ENCODE measurements around the gene NPAS3. TPM values are rescaled to one million over a fixed set of nuclear protein-coding genes. Genes with fewer than 3 reads are reported as not detected.

The NPAS3 gene
- total RNA-seq, 1 donor from 2014 or later = 5.2 TPM

DNA sequence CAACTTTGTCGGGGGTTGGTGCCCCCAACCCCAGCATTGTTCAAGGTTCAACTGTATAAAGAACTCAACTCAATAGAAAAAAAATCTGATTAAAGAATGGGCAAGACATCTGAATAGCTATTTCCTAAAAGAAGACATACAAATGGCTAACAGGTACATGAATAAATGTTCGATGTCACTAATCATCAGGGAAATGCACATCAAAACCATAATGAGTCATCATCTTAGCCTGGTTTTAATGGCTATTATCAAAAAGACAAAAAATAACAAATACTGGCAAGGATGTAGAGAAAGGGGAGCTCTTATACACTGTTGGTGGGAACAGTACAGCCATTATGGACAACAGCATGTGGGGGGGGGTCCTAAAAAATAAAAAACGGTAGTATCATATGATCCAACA is 28.7 kb downstream of the NPAS3 start:
- no peaks in the 10 kb centered on the region for H3K36me3 Mint-ChIP-seq
- H3K27me3 Mint-ChIP-seq (ENCODE audit: low read depth) = no peaks in the 10 kb centered on the region
- TF ChIP-seq, protein P1, sequence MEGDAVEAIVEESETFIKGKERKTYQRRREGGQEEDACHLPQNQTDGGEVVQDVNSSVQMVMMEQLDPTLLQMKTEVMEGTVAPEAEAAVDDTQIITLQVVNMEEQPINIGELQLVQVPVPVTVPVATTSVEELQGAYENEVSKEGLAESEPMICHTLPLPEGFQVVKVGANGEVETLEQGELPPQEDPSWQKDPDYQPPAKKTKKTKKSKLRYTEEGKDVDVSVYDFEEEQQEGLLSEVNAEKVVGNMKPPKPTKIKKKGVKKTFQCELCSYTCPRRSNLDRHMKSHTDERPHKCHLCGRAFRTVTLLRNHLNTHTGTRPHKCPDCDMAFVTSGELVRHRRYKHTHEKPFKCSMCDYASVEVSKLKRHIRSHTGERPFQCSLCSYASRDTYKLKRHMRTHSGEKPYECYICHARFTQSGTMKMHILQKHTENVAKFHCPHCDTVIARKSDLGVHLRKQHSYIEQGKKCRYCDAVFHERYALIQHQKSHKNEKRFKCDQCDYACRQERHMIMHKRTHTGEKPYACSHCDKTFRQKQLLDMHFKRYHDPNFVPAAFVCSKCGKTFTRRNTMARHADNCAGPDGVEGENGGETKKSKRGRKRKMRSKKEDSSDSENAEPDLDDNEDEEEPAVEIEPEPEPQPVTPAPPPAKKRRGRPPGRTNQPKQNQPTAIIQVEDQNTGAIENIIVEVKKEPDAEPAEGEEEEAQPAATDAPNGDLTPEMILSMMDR (IDR thresholded peaks at IDR 0.05; ENCODE audit: unreplicated experiment) = no peak
- peaks cover 6% of the 10 kb centered on the region for H3K4me1 Mint-ChIP-seq
- no peak for DNase-seq (ENCODE audit: low spot score in 2 of 2, unreplicated experiment in 2 of 2)
- H3K9me3 Mint-ChIP-seq = peaks cover 7% of the 10 kb centered on the region
- H3K27ac Mint-ChIP-seq = no peak overlapping the region
- no peak overlapping the region for H3K4me3 Mint-ChIP-seq

DNA sequence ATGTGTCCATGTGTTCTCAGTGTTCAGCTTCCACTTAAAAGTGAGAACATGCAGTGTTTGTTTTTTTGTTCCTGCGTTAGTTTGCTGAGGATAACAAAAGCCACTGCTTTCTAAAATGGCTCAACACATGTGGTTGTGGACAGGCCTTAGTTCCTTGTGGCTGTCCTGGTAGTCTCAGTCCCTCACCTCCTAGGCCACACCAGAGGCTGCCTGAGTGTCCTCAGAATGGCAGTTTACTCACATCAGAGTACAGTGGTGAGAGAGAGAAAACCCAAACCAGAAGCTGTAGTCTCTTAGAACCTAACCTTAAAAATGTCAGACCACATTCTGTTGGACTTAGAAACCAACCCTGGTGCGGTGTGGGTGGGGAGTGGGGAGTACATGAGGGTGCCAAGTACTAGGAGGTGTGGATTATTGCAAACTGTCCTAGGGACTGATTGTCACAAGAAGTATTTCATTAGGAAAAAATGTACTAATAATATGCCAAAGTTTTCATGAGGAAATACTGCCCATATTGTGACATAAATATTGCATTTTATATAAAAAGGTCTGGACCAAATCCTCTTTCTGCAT is 30.4 kb downstream of the NPAS3 start:
- no peak overlapping the region for H3K4me3 Mint-ChIP-seq
- H3K27ac Mint-ChIP-seq = no peak overlapping the region
- TF ChIP-seq, protein P1 (IDR thresholded peaks at IDR 0.05; ENCODE audit: unreplicated experiment) = no peak

DNA sequence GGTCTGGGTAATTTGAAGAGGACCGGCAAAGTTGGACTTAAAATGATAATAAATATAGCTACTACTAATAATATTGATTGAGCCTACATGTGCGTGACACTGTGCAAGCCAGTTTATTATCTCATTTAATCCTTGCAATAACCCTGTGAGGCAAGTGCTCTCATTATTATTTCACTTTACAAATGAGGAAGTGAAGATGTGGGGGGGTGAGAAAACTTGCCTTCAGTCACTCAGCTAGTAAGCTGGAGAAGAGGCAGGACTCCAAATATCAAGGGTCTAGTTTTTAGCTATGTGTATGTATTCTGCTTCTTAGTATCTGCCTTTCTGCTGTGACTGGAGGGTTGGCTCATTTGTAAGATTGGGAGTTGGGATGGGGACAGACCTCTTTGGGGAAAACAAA is 39.2 kb downstream of the NPAS3 start:
- no peak overlapping the region for H3K27ac Mint-ChIP-seq
- no peak overlapping the region for H3K4me3 Mint-ChIP-seq
- H3K27me3 Mint-ChIP-seq (ENCODE audit: low read depth) = no peaks in the 10 kb centered on the region
- TF ChIP-seq, protein P1 (IDR thresholded peaks at IDR 0.05; ENCODE audit: unreplicated experiment) = no peak
- H3K4me1 Mint-ChIP-seq = no peaks in the 10 kb centered on the region
- no peak for DNase-seq (ENCODE audit: low spot score in 2 of 2, unreplicated experiment in 2 of 2)
- no peaks in the 10 kb centered on the region for H3K36me3 Mint-ChIP-seq
- no peaks in the 10 kb centered on the region for H3K9me3 Mint-ChIP-seq

More for the DNA sequence above, 30.4 kb downstream of the NPAS3 start:
- Mint-ChIP-seq H3K4me1 (no peaks in the 10 kb centered on the region), H3K36me3 (no peaks in the 10 kb centered on the region), H3K27me3 (ENCODE audit: low read depth) (no peaks in the 10 kb centered on the region), H3K9me3 (peaks cover 7% of the 10 kb centered on the region)
- DNase-seq (ENCODE audit: low spot score in 2 of 2, unreplicated experiment in 2 of 2) = no peak

DNA sequence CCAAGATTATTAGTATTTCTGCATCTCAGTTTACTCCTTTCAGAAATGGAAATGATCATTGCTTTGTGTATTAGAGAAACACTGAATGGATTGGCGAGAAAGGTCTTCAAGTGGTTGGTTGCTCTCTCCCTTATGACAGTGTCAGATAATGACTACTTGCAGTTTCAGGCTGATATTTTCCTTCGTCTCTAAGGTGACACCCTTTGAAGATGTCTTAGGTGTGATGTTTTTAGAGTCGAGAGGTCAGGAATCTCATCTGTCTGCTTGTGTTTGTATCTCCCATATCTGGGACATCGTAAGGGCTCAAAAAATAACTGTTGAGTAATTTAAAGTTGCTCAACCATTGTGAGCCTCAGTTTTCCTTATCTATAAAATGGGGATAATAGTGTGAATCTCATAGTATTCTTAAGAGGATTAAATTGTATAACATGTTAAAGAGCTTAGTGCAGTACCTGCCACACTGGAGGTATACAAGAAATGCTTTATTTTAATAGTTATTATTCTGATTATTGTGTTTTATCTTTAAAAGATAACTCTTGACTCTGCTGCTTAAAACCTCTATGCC is 40.1 kb downstream of the NPAS3 start:
- Mint-ChIP-seq H3K9me3 (no peaks in the 10 kb centered on the region), H3K36me3 (no peaks in the 10 kb centered on the region)
- TF ChIP-seq, protein P1 (IDR thresholded peaks at IDR 0.05; ENCODE audit: unreplicated experiment) = no peak

DNA sequence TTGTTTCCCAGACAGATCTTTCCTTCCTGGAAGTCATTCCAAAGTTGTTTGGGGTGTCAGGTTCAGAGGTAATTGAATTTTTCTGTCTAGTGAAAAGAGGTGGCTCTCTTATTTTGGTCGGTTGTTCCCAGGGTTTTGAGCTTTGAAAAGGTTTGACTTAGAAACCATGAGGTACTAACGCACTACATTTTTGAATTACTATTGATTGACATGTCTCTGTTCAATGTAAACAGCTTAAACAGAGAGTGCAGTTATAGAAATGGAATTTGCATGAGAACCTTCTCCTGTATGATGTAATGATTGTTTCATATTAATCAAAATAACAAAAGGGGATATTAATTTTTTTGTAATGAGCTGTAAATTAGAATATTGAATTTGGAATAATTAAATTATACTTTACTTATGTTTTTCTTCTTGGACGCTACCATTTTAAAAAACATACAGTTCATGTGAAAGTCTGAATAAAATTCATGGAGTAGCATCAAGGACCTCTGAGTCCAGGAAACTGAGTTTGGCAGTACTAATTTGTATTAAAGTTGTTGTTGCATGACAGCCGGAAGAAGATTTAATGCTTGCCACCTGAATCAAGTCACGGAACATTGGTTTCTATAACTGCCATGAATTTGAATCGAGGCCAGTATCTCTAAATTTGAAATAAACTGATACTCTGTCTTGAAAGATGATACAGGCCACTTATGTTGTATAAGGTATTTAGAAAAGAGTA is 41.7 kb downstream of the NPAS3 start:
- Mint-ChIP-seq H3K4me3 (no peak overlapping the region), H3K4me1 (no peaks in the 10 kb centered on the region), H3K9me3 (no peaks in the 10 kb centered on the region), H3K27ac (no peak overlapping the region), H3K27me3 (ENCODE audit: low read depth) (no peaks in the 10 kb centered on the region), H3K36me3 (no peaks in the 10 kb centered on the region)
- TF ChIP-seq, protein P1 (IDR thresholded peaks at IDR 0.05; ENCODE audit: unreplicated experiment) = no peak
- no peak for DNase-seq (ENCODE audit: low spot score in 2 of 2, unreplicated experiment in 2 of 2)

More for the DNA sequence above, 40.1 kb downstream of the NPAS3 start:
- DNase-seq (ENCODE audit: low spot score in 2 of 2, unreplicated experiment in 2 of 2) = no peak
- Mint-ChIP-seq H3K4me1 (no peaks in the 10 kb centered on the region), H3K4me3 (no peak overlapping the region), H3K27me3 (ENCODE audit: low read depth) (no peaks in the 10 kb centered on the region), H3K27ac (no peak overlapping the region)

All from mesothelial cell of epicardium (in vitro differentiated cells).